ENCODE data around the gene POLR2B. TPM values are rescaled to one million over a fixed set of nuclear protein-coding genes. Genes with fewer than 3 reads are reported as not detected.

The POLR2B gene
- total and polyA plus RNA-seq, 2 of the 8 experiments (the other 6 are each of a cell fraction or from before 2014, with no cell fraction given), result 59.3 to 115 TPM

- Histone ChIP-seq H3K56ac (replicated peaks; ENCODE audit: insufficient read length, low read depth, low read length) (no peak overlapping the region), H4K8ac (ENCODE audit: extremely low read depth, insufficient read depth, low read length) (no peak overlapping the region), H3K23ac (ENCODE audit: insufficient read length) (no peak overlapping the region), H4K91ac (replicated peaks; ENCODE audit: insufficient read length, low read length) (no peak overlapping the region), H3K79me1 (ENCODE audit: low read depth, low read length) (no peaks in the 10 kb centered on the region), H2BK15ac (ENCODE audit: low read length) (no peak overlapping the region), H3K4me1 (replicated peaks in 1 of 4; ENCODE audit: control insufficient read depth in 3 of 4, insufficient read depth in 4 of 4, low read length in 3 of 4) (no peaks in the 10 kb centered on the region), H3K4me2 (ENCODE audit: insufficient read depth in 1 of 2, low read depth in 2 of 2, low read length in 2 of 2) (no peak overlapping the region), H2BK120ac (replicated peaks; ENCODE audit: low read depth, low read length) (no peak overlapping the region), H3K79me2 (ENCODE audit: control insufficient read depth in 1 of 2, insufficient read depth in 2 of 2, low read length in 2 of 2) (no peaks in the 10 kb centered on the region), H3K27ac (ENCODE audit: low read depth, low read length) (no peak overlapping the region), H2AFZ (ENCODE audit: low read length) (no peak overlapping the region), H2BK20ac (ENCODE audit: low read length) (no peak overlapping the region), H4K20me1 (replicated peaks in 1 of 2; ENCODE audit: control insufficient read depth in 1 of 2, insufficient read depth in 2 of 2, low read length in 2 of 2) (peaks cover 0 to 3% of the 10 kb centered on the region in 2 experiments), H3K9me3 (ENCODE audit: insufficient read depth in 2 of 2, low read depth in 1 of 2, low read length in 1 of 2) (no peaks in the 10 kb centered on the region), H3K23me2 (ENCODE audit: low read depth, low read length) (no peaks in the 10 kb centered on the region), H2BK12ac (ENCODE audit: low read depth, low read length) (no peak overlapping the region), H3K4me3 (ENCODE audit: extremely low read depth in 1 of 4, insufficient read depth in 2 of 4, low read depth in 3 of 4, low read length in 4 of 4) (no peak overlapping the region), H3K27me3 (replicated peaks in 1 of 4; ENCODE audit: control insufficient read depth in 3 of 4, extremely low read depth in 1 of 4, insufficient read depth in 3 of 4, low read length in 3 of 4) (no peaks in the 10 kb centered on the region), H3K14ac (ENCODE audit: insufficient read length) (no peak overlapping the region), H3K4ac (replicated peaks; ENCODE audit: insufficient read length, low read depth, low read length) (no peak overlapping the region), H2AK5ac (ENCODE audit: low read depth, low read length) (no peak overlapping the region), H3K18ac (ENCODE audit: extremely low read depth, low read length) (no peak overlapping the region), H3K9ac (replicated peaks in 1 of 4; ENCODE audit: extremely low read depth in 1 of 4, low read depth in 3 of 4, low read length in 3 of 4) (no peak overlapping the region), H4K5ac (ENCODE audit: insufficient read length, low read depth, low read length) (no peak overlapping the region), H2BK5ac (ENCODE audit: low read depth, low read length) (no peak overlapping the region), H3K36me3 (ENCODE audit: control insufficient read depth in 2 of 4, insufficient read depth in 4 of 4, low read length in 3 of 4) (peaks cover 0 to 13% (median 3%) of the 10 kb centered on the region in 4 experiments; a peak in 4 of 8 replicates)
- no peak for DNase-seq (ENCODE audit: low read depth in 1 of 2, low spot score in 2 of 2)
- CTCF ChIA-PET (ENCODE audit: partially characterized antibody), result interaction anchor here (1.5 kb wide), 1 partner anchor 121 kb away, joined by 4 read pairs; no protein-coding TSS in a partner anchor
- POLR2A ChIA-PET (ENCODE audit: partially characterized antibody), result interaction anchor here (1.2 to 1.6 kb wide), 2 partner anchors 11 to 13 kb away, joined by 3 to 5 read pairs; no protein-coding TSS in a partner anchor
- no peak for TF ChIP-seq EZH2 (IDR thresholded peaks at IDR 0.05; ENCODE audit: low read depth, low read length, severe bottlenecking)
- no peak for TF ChIP-seq GTF2F1 (IDR thresholded peaks at IDR 0.05; ENCODE audit: borderline replicate concordance, low read depth, low read length)
- no peak for TF ChIP-seq RBBP5 (IDR thresholded peaks at IDR 0.05; ENCODE audit: borderline replicate concordance, low read depth, low read length)
- no peak for TF ChIP-seq SIX5 (IDR thresholded peaks at IDR 0.05; ENCODE audit: low read depth, low read length)
- no peak for TF ChIP-seq CHD2 (IDR thresholded peaks at IDR 0.05; ENCODE audit: low read length)
- TF ChIP-seq TAF1 (IDR thresholded peaks at IDR 0.05; ENCODE audit: low read depth, low read length), result no peak
- no peak for TF ChIP-seq GABPA (IDR thresholded peaks at IDR 0.05; ENCODE audit: borderline replicate concordance, insufficient read depth, low read length)
- WGBS, 2 experiments (ENCODE audit: extremely low coverage in 1 of 2, insufficient coverage in 1 of 2, insufficient read length in 1 of 2, insufficient replicate concordance in 2 of 2, low coverage in 1 of 2, low lambda C conversion rate in 2 of 2, missing lambda C conversion rate in 1 of 2), result 94% methylated on average over 7 of the region's 7 CpGs; no CpG with 5 or more reads in 1 of the 2 experiments
- no peak for FAIRE-seq
These were observed 20.6 kb upstream of the POLR2B start for GRCh38 chr4:56958111-56958517.
